ENCODE results near the gene FAM184A. TPM values are rescaled to one million over a fixed set of nuclear protein-coding genes. Genes with fewer than 3 reads are reported as not detected.

FAM184A gene
- total RNA-seq, 1 experiment from 2014 or later = 8.6 TPM

DNA sequence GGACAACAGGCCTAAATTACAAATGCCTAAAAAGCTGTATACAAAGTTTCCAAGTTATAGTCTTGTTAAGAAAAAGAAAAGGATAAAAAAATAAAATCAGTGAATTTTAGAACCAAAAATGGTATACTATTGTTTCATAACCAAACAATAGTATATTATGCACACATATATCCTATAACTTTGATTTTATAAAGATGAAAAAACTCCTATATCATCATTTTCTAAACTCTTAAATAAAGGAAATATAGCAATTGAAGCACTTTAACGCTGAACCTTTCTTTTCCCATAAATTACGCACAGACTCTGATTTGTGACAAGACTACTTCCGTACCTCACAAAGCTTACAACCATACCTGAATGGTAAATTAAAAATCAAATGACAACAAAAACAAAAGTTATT lies 107.6 kb downstream of the FAM184A start:
- CTCF ChIA-PET = no interaction called here
- no TSS peak for BruUV-seq (replicated peaks)
- no peaks in the 10 kb centered on the region for H3K4me1 Mint-ChIP-seq (ENCODE audit: low read depth, unreplicated experiment)
- H3K27ac Mint-ChIP-seq (ENCODE audit: unreplicated experiment) = no peak overlapping the region
- H3K4me3 Mint-ChIP-seq (ENCODE audit: low read depth, unreplicated experiment) = no peak overlapping the region
- H3K27me3 Mint-ChIP-seq (ENCODE audit: unreplicated experiment) = no peaks in the 10 kb centered on the region
- no peak for DNase-seq
- TF ChIP-seq, protein P1, sequence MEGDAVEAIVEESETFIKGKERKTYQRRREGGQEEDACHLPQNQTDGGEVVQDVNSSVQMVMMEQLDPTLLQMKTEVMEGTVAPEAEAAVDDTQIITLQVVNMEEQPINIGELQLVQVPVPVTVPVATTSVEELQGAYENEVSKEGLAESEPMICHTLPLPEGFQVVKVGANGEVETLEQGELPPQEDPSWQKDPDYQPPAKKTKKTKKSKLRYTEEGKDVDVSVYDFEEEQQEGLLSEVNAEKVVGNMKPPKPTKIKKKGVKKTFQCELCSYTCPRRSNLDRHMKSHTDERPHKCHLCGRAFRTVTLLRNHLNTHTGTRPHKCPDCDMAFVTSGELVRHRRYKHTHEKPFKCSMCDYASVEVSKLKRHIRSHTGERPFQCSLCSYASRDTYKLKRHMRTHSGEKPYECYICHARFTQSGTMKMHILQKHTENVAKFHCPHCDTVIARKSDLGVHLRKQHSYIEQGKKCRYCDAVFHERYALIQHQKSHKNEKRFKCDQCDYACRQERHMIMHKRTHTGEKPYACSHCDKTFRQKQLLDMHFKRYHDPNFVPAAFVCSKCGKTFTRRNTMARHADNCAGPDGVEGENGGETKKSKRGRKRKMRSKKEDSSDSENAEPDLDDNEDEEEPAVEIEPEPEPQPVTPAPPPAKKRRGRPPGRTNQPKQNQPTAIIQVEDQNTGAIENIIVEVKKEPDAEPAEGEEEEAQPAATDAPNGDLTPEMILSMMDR (IDR thresholded peaks at IDR 0.05; ENCODE audit: unreplicated experiment) = no peak
- no peaks in the 10 kb centered on the region for H3K36me3 Mint-ChIP-seq (ENCODE audit: insufficient read depth, unreplicated experiment)
- no peaks in the 10 kb centered on the region for H3K9me3 Mint-ChIP-seq (ENCODE audit: low read depth, unreplicated experiment)
- intact Hi-C loops (cut with micrococcal nuclease; ENCODE audit: unreplicated experiment) = no loop called here

DNA sequence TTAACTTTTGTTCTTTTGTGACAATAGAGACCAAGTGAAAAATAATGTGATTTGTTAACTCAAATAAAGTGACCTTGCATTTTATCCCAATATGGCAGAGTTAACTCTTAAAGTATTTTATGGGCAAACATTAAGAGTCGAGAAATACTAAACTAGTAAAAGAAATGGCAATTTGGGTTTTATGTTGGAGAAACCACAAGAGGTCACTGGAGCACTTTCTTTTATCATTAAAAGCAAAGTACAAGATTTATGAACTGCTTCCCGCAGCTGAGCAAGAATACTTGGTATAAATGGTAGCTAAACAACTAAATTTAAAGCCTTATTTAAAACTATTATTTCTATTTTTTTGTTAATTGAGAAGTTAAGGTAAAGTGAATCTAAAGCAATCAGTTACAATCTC lies 110.0 kb downstream of the FAM184A start:
- no TSS peak for BruUV-seq (replicated peaks)
- Mint-ChIP-seq H3K27me3 (ENCODE audit: unreplicated experiment) (no peaks in the 10 kb centered on the region), H3K27ac (ENCODE audit: unreplicated experiment) (no peak overlapping the region), H3K4me3 (ENCODE audit: low read depth, unreplicated experiment) (no peak overlapping the region), H3K9me3 (ENCODE audit: low read depth, unreplicated experiment) (no peaks in the 10 kb centered on the region), H3K36me3 (ENCODE audit: insufficient read depth, unreplicated experiment) (no peaks in the 10 kb centered on the region), H3K4me1 (ENCODE audit: low read depth, unreplicated experiment) (no peaks in the 10 kb centered on the region)
- intact Hi-C loops (cut with micrococcal nuclease; ENCODE audit: unreplicated experiment) = loop anchor here (1.0 kb wide), 1 partner anchor 142 kb away; no protein-coding TSS in a partner anchor
- no peak for DNase-seq
- CTCF ChIA-PET = interaction anchor here (1.0 kb wide), 1 partner anchor 142 kb away, joined by 5 read pairs; no protein-coding TSS in a partner anchor
- TF ChIP-seq, protein P1 (IDR thresholded peaks at IDR 0.05; ENCODE audit: unreplicated experiment) = no peak

DNA sequence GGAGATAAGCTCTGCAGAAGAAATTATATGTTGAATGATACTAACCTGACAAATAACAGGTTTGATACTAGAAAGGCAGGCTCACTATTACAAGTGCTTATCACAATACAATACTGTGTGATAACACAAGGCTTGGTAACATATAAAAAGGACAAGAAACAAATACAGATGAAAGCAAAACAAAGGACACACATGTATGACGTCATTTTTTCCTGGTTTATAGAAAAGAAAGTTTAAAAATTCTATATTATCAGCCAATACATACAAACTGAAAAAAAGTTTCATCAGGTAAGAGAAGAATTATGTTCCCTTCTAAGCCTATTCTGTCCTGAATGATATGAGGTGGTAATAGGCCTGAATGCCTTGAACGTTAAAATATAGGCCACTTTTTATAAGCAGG lies 111.2 kb downstream of the FAM184A start:
- CTCF ChIA-PET = no interaction called here
- H3K9me3 Mint-ChIP-seq (ENCODE audit: low read depth, unreplicated experiment) = no peaks in the 10 kb centered on the region
- no peaks in the 10 kb centered on the region for H3K36me3 Mint-ChIP-seq (ENCODE audit: insufficient read depth, unreplicated experiment)

DNA sequence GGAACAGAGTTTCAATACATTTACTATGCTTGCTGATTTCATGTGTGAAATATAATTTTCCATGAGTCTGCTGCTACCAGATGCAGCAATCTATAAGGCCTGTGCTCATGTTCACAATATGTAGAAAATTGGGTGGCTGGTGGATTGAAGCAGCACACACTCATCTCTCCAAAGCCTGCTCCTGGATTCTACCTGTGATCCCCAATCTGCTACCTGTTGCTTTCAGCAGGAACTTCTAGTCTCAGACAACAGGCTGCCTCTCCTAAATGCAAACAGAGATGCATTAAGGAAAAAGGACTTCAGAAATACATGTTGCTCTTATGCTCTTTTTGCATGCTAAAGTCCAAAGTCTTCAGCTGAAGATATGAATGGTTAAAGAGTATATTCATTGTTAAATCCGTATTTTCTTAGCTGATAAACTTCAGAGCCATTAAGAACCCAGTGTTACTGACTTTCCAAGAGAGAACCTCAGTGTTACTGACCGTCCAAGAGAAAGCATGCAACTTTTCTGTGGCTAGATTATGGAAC lies 112.6 kb downstream of the FAM184A start:
- DNase-seq = no peak
- Mint-ChIP-seq H3K36me3 (ENCODE audit: insufficient read depth, unreplicated experiment) (no peaks in the 10 kb centered on the region), H3K4me1 (ENCODE audit: low read depth, unreplicated experiment) (peaks cover 9% of the 10 kb centered on the region), H3K9me3 (ENCODE audit: low read depth, unreplicated experiment) (no peaks in the 10 kb centered on the region), H3K27ac (ENCODE audit: unreplicated experiment) (no peak overlapping the region), H3K4me3 (ENCODE audit: low read depth, unreplicated experiment) (no peak overlapping the region), H3K27me3 (ENCODE audit: unreplicated experiment) (no peaks in the 10 kb centered on the region)
- BruUV-seq (replicated peaks) = no TSS peak
- intact Hi-C loops (cut with micrococcal nuclease; ENCODE audit: unreplicated experiment) = no loop called here
- CTCF ChIA-PET = no interaction called here
- TF ChIP-seq, protein P1 (IDR thresholded peaks at IDR 0.05; ENCODE audit: unreplicated experiment) = no peak

More for the DNA sequence above, 111.2 kb downstream of the FAM184A start:
- Mint-ChIP-seq H3K4me3 (ENCODE audit: low read depth, unreplicated experiment) (no peak overlapping the region), H3K4me1 (ENCODE audit: low read depth, unreplicated experiment) (peaks cover 2% of the 10 kb centered on the region), H3K27me3 (ENCODE audit: unreplicated experiment) (no peaks in the 10 kb centered on the region), H3K27ac (ENCODE audit: unreplicated experiment) (no peak overlapping the region)
- BruUV-seq (replicated peaks) = no TSS peak
- no peak for DNase-seq
- intact Hi-C loops (cut with micrococcal nuclease; ENCODE audit: unreplicated experiment) = no loop called here
- TF ChIP-seq, protein P1 (IDR thresholded peaks at IDR 0.05; ENCODE audit: unreplicated experiment) = no peak

All from Calu3 (cell line).